GM10266 (cell line): ENCODE data around the gene PGAP2.
A peak's percentile ranks its signal among the peaks of the same experiment; 100 is the strongest.
"Not testable (repeated sequence)": the region's sequence is repeated elsewhere in the genome, so short reads cannot be mapped to it uniquely, and the experiment has no call there.

Experiments used
- DNase-seq: peaks from one replicate; pipeline ENCODE4 v3.0.0; 2012; ENCODE audit errors: extremely low spot score
- CTCF ChIP-seq: IDR thresholded peaks from 2 replicates; pipeline ENCODE4 v1.5.1; 2012; ENCODE audit warnings: mild to moderate bottlenecking, low read depth; ENCODE audit not compliant: control insufficient read depth, insufficient read depth; ENCODE audit errors: missing control alignments

Gene PGAP2

GRCh38 chr11:3807909-3808860, at the start of gene PGAP2:
TSS of gene PGAP2 (plus strand) at chr11:3808560. CDS start at chr11:3811260, 2,700 bp downstream.
- TF ChIP-seq CTCF: peak; percentile 91
- peak; percentile 82 for DNase-seq

- DNase-seq: no peak
- no peak for TF ChIP-seq CTCF
Observed at GRCh38 chr11:3764266-3764665, 44.1 kb upstream of the PGAP2 start.

- not testable (repeated sequence) for DNase-seq
Observed at GRCh38 chr11:3766836-3767235, 41.5 kb upstream of the PGAP2 start.

GRCh38 chr11:3767536-3767935, 40.8 kb upstream of the PGAP2 start:
- TF ChIP-seq CTCF: no peak
- no peak for DNase-seq

GRCh38 chr11:3773180-3773579, 35.2 kb upstream of the PGAP2 start:
- no peak for TF ChIP-seq CTCF

GRCh38 chr11:3775736-3776406, 32.5 kb upstream of the PGAP2 start:
- TF ChIP-seq CTCF: no peak
- DNase-seq: no peak

More at GRCh38 chr11:3773180-3773579, 35.2 kb upstream of the PGAP2 start:
- no peak for DNase-seq

GRCh38 chr11:3781423-3781822, 26.9 kb upstream of the PGAP2 start:
- TF ChIP-seq CTCF: no peak
- no peak for DNase-seq
